ENCODE results near the gene DNAH8. TPM values are rescaled to one million over a fixed set of nuclear protein-coding genes. Genes with fewer than 3 reads are reported as not detected.

Gene DNAH8
- total RNA-seq, 1 donor from 2014 or later = 0.03 TPM

GRCh38 chr6:39062014-39062740 lies 347.1 kb downstream of the DNAH8 start:
- no peak for DNase-seq (ENCODE audit: low spot score)
- no peak for ATAC-seq

- DNase-seq (ENCODE audit: low spot score) (no peak), ATAC-seq (peak; percentile 85)
Measured at GRCh38 chr6:39063526-39063925, 348.4 kb downstream of the DNAH8 start.

- ATAC-seq = no peak
- DNase-seq (ENCODE audit: low spot score) = no peak
Measured at GRCh38 chr6:39065561-39065960, 350.4 kb downstream of the DNAH8 start.

GRCh38 chr6:39068391-39068790 lies 353.3 kb downstream of the DNAH8 start:
- ATAC-seq (no peak), DNase-seq (ENCODE audit: low spot score) (no peak)

- DNase-seq (ENCODE audit: low spot score) = no peak
Measured at GRCh38 chr6:39072830-39073229, 357.7 kb downstream of the DNAH8 start.

DNA sequence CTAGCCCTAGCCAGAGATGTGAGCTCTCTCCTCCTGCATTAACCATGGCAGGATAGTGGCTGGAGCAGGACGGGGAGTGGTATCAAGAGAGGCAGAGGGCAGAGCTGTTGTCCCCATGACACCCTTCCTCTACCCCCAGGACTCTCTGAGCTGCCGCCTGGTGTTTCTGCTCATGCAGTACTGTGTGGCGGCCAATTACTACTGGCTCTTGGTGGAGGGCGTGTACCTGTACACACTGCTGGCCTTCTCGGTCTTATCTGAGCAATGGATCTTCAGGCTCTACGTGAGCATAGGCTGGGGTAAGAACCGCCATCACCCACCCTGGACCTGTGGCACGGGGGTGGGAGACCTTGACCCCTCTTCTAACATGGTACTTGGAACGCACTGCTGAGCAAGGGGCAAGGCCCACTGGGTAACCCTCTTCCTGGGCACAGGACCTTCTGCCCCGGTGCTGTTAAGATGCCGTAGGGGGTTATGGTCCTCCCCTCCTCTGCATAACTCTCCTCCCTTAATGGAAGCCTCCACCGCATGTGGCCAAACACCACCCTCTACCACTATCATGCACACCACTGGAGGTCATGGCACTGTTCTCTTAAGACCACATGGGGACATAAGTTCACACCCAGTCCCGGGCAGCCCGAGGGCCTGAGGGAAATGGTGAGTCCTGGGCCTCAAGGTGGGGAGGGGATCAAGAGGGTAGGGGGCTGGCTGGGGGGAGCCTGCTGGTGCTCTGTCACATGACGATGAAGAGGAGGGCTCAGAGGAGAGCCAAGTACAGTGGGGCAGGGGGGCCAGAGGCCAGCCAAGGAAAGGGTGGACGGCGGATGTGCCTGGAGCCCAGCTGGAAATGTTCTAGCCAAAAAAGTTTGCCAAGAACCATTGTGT lies 358.6 kb downstream of the DNAH8 start:
- ATAC-seq (no peak), DNase-seq (ENCODE audit: low spot score) (no peak)

More at GRCh38 chr6:39072830-39073229, 357.7 kb downstream of the DNAH8 start:
- no peak for ATAC-seq

- DNase-seq (ENCODE audit: low spot score) (no peak), ATAC-seq (no peak)
Measured at GRCh38 chr6:39074486-39074885, 359.4 kb downstream of the DNAH8 start.

GRCh38 chr6:39075010-39075686 lies 360.0 kb downstream of the DNAH8 start:
- DNase-seq (ENCODE audit: low spot score) = peak; percentile 26
- no peak for ATAC-seq

GRCh38 chr6:39075807-39076622 lies 360.9 kb downstream of the DNAH8 start:
- DNase-seq (ENCODE audit: low spot score) = peak; percentile 12
- no peak for ATAC-seq

DNA sequence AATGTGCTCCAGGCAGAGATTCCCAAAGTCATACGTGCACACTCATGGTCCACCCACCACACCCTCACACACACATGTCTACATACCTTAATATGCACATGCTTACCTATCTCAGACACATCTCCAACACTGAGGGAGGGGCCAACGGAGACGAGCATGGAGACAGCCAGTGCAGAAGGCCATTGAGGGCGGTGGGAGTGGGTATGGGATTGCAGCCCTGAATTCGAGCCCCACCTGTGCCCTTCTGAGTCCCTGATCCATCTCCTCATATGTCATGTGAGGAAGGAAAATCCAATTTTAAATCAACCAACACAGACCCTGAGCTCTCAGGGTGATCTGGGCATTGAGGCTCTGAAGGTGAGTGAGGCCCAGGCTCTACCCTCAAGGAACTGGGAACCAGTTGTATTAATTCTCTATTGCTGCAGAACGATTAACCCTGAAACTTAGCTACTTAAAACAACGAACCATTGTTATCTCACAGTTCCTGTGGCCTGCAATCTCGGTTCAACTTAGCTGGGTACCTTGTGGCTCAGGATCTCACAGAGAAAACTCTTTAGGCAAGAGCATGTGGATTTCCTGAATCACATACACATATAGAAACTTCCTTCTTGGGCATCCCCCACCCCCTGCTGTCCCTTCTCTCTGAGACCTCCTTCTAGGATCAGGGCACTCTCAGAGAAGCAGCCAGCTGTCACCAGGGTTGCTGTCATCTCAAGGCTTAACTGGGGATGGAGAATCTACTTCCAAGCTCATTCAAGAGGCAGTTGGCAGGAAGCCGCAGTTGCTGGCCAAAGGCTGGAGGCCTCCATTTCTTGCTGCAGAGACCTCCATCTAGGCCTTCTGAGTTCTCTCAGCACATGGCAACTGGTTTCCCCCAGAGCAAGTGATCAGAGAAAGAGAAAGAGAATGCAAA lies 361.8 kb downstream of the DNAH8 start:
- ATAC-seq (no peak), DNase-seq (ENCODE audit: low spot score) (peak; percentile 14)

DNA sequence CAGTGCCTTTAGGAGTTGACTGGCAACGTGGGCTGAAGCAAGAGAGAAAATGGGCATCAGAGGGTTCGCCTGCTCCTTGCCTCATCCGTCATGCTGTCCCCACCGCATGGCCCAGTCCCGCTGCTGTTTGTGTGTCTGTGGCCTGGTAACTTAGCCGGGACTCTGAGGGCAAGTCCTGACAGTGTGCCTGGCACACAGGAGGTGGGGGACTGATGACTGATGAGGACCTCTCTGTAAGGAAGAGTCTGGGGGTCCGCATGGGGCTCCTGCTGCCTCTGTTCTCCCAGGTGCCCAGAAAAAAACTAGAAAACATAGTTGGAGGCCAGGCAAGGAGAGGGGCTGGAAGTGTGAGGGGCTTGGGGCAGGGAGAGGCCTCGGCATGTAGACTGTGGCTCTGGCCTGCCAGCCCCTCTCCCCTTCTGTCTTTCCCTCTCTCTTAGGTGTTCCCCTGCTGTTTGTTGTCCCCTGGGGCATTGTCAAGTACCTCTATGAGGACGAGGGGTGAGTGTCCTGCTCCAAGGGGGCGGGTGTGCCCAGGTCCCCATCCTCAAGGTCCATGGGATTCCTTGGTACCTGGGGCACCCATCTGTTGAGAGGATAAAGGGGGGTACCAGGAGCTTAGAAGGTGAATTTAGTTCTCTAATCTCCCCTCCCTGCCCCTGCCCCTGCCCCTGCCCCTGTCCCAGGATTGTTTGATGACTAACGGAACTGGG lies 362.9 kb downstream of the DNAH8 start:
- ATAC-seq (no peak), DNase-seq (ENCODE audit: low spot score) (peak; percentile 37)

DNA sequence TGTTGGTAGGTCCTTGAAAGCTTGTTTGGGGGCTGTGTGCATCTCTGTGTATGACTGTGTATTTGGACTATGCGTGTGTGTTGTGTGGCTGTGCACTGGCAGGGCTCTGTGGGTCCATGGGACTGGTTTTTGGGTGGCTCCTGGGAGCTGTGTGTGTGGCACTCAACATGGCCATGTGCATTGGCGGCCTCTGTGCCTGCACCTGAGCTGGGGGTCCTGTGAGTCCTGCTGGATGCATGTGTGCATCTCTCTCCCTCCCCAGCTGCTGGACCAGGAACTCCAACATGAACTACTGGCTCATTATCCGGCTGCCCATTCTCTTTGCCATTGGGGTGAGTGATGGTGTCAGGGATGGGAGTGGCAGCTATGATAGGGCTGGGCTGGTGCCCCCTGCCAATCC lies 363.6 kb downstream of the DNAH8 start:
- peak; percentile 22 for DNase-seq (ENCODE audit: low spot score)
- ATAC-seq = no peak

DNA sequence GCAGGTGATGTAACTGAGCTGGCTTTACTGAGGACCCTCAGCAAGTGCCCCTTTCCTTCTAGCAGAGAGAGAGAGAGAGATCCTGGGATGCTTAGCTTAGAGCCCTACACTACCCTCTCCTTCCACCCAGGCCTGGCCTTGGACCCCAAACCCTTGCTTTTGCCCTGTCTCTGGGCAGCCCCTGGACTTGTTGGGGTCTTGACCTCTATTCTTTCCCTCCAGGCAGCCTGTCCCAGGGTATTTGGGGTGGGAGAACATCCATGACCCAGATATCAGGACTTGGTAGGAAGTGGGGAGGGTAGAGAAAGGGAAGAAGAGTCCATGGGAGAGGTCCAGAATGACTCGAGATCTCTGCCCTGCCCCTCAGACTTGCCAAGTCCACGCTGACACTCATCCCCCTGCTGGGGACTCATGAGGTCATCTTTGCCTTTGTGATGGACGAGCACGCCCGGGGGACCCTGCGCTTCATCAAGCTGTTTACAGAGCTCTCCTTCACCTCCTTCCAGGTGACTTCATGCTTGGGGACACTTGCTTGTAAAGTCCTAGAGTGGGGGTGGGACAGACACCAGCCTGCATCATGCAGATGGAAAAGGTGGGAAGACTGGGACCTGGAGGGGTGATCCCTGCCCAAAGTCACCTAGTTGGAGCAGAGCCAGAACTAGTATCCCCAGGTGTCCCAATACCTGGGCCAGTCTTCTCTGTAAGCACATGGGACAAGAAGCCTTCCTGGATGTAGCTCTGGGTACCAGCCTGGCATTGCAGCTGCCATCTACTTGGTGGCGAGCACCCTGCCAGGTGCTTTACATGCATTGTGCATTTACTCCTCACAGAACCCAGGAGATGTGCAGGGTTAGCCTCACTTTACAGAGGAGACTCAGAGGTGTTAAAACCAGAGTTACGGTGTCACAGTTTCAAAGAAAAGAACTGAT lies 364.4 kb downstream of the DNAH8 start:
- DNase-seq (ENCODE audit: low spot score) (peak; percentile 30), ATAC-seq (no peak)

Other genes starting within 250 kb of the DNAH8 start
- gene BTBD9, start 75.4 kb upstream of the DNAH8 start, total RNA-seq = 4.7 TPM
- gene GLO1, start 12.2 kb upstream of the DNAH8 start, total RNA-seq = 36.7 TPM

Measured in left lobe of liver (tissue), 2 donors.